ENCODE measurements around the gene JMJD4. TPM values are rescaled to one million over a fixed set of nuclear protein-coding genes. Genes with fewer than 3 reads are reported as not detected.

JMJD4 gene
- total and polyA plus RNA-seq, 2 donors (not counting 3 experiments of a cell fraction or from before 2014, with no cell fraction given) = 17.3 to 31.2 TPM

DNA sequence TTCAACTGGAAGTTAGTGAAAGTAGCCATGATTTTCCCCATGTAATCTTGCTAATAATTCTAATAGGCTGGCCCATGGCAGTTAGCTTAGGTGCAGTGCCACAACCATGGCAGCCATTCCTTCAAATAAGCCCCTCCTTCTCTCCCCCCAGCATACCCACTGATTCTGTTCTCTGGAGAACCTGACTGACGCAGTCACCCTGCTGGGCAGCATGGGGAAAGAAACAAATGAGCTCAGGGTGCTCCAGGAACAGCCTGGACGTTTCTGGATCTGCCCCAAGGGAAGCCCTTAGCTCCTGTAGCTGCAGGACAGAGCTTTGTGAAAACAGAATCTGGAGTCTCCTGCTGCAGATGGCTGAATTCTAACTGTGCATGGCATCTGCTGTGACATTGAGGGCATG lies 22.7 kb upstream of the JMJD4 start:
- no peaks in the 10 kb centered on the region for H4K20me1 ChIP-seq (replicated peaks; ENCODE audit: control insufficient read depth, extremely low read depth, insufficient read depth, low read length)
- dilution Hi-C loops (cut with MboI; ENCODE audit: extremely low pct_ligation_motif_present, low sequenced_read_pairs) = no loop called here
- CTCF ChIA-PET = interaction anchor here (0.8 to 1.8 kb wide), 4 partner anchors 27 to 277 kb away, joined by 3 to 4 read pairs (median 4); partner anchors contain the start of gene WNT9A

More for the DNA sequence above, 22.7 kb upstream of the JMJD4 start:
- Histone ChIP-seq H3K4me1 (ENCODE audit: control insufficient read depth, extremely low read depth, insufficient read depth, low read length) (peaks cover 7% of the 10 kb centered on the region), H3K9me1 (replicated peaks; ENCODE audit: control insufficient read depth, extremely low read depth, insufficient read depth, low read length) (no peaks in the 10 kb centered on the region), H3K9me3 (replicated peaks; ENCODE audit: control insufficient read depth, insufficient read depth, low read length) (no peaks in the 10 kb centered on the region), H3K9ac (replicated peaks; ENCODE audit: extremely low read depth, insufficient read depth, low read length) (no peak overlapping the region), H3K27ac (ENCODE audit: insufficient read depth, low read depth, low read length) (no peak overlapping the region), H2AFZ (ENCODE audit: low read depth, low read length) (no peak overlapping the region), H3K27me3 (ENCODE audit: control insufficient read depth in 2 of 2, insufficient read depth in 2 of 2, low read length in 2 of 2) (no peaks in the 10 kb centered on the region), H3K4me3 (replicated peaks in 1 of 3; ENCODE audit: insufficient read depth in 1 of 3, low read depth in 1 of 3, low read length in 3 of 3) (no peak overlapping the region), H3K79me2 (ENCODE audit: control insufficient read depth, insufficient read depth, low read length) (no peaks in the 10 kb centered on the region), H3K36me3 (ENCODE audit: control insufficient read depth in 2 of 2, extremely low read depth in 1 of 2, insufficient read depth in 2 of 2, low read length in 2 of 2) (peaks cover 5 to 20% of the 10 kb centered on the region in 2 experiments), H3K4me2 (ENCODE audit: insufficient read depth, low read length) (no peak overlapping the region)
- TF ChIP-seq JUN (IDR thresholded peaks at IDR 0.05; ENCODE audit: borderline replicate concordance, insufficient read depth, insufficient read length, low read depth) (no peak), EZH2 (IDR thresholded peaks at IDR 0.05; ENCODE audit: borderline replicate concordance, low read depth, low read length, severe bottlenecking) (no peak), FOS (IDR thresholded peaks at IDR 0.05; ENCODE audit: borderline replicate concordance, insufficient read depth, low read length) (no peak), MYC (IDR thresholded peaks at IDR 0.05; ENCODE audit: low read depth, low read length) (no peak), POLR2AphosphoS5 (IDR thresholded peaks at IDR 0.05; ENCODE audit: insufficient read depth, low read depth, low read length) (no peak), GATA2 (IDR thresholded peaks at IDR 0.05; ENCODE audit: insufficient read depth, insufficient read length, low read depth, low read length) (no peak), POLR2A (IDR thresholded peaks at IDR 0.05; ENCODE audit: low read depth, low read length) (no peak)
- TF ChIP-seq, protein P1, sequence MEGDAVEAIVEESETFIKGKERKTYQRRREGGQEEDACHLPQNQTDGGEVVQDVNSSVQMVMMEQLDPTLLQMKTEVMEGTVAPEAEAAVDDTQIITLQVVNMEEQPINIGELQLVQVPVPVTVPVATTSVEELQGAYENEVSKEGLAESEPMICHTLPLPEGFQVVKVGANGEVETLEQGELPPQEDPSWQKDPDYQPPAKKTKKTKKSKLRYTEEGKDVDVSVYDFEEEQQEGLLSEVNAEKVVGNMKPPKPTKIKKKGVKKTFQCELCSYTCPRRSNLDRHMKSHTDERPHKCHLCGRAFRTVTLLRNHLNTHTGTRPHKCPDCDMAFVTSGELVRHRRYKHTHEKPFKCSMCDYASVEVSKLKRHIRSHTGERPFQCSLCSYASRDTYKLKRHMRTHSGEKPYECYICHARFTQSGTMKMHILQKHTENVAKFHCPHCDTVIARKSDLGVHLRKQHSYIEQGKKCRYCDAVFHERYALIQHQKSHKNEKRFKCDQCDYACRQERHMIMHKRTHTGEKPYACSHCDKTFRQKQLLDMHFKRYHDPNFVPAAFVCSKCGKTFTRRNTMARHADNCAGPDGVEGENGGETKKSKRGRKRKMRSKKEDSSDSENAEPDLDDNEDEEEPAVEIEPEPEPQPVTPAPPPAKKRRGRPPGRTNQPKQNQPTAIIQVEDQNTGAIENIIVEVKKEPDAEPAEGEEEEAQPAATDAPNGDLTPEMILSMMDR (IDR thresholded peaks at IDR 0.05; ENCODE audit: extremely low read depth in 1 of 2, insufficient read depth in 1 of 2, low read depth in 1 of 2, low read length in 2 of 2) = no peak
- TF ChIP-seq, protein P2, sequence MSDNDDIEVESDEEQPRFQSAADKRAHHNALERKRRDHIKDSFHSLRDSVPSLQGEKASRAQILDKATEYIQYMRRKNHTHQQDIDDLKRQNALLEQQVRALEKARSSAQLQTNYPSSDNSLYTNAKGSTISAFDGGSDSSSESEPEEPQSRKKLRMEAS (IDR thresholded peaks at IDR 0.05; ENCODE audit: insufficient read depth, insufficient read length) = no peak
- no peak for DNase-seq (ENCODE audit: low read depth, low spot score)
- BruUV-seq (replicated peaks) = no TSS peak
- intact Hi-C loops (cut with micrococcal nuclease) = no loop called here
- POLR2A ChIA-PET = no interaction called here
- FAIRE-seq = no peak

All from endothelial cell of umbilical vein (primary cell).